Effector CD4-positive, alpha-beta T cell (primary cell): ENCODE data around the gene ZCCHC3.
"Not testable (repeated sequence)": the region's sequence is repeated elsewhere in the genome, so short reads cannot be mapped to it uniquely, and the experiment has no call there.

Experiments
- DNase-seq: peaks from one replicate; pipeline ENCODE4 v3.0.0-alpha.2; 2020
- total RNA-seq: gene quantifications from one replicate; lab custom pipeline; 2026; lab: John Stamatoyannopoulos, UW

Gene ZCCHC3
- 49.5 reads per million, percentile 68 among the genes with 10 or more reads in this experiment for total RNA-seq

GRCh38 chr20:297098-297924 lies at the start of gene ZCCHC3:
TSS of gene ZCCHC3 (plus strand) at chr20:297570. CDS start at chr20:297587, 17 bp downstream.
- DNase-seq = peak; percentile 75

- DNase-seq = no peak
Measured at GRCh38 chr20:251354-251753, 46.0 kb upstream of the ZCCHC3 start.

- DNase-seq = no peak
Measured at GRCh38 chr20:252801-253200, 44.6 kb upstream of the ZCCHC3 start.

GRCh38 chr20:253447-253846 lies 43.9 kb upstream of the ZCCHC3 start:
- DNase-seq = not testable (repeated sequence)

- DNase-seq = no peak
Measured at GRCh38 chr20:257419-257818, 40.0 kb upstream of the ZCCHC3 start, which contains the start of gene DEFB132. TSS of gene DEFB132 (plus strand) at chr20:257724. CDS start at chr20:257779, 55 bp downstream.

GRCh38 chr20:258269-258858 lies 39.0 kb upstream of the ZCCHC3 start:
- no peak for DNase-seq

GRCh38 chr20:258963-259362 lies 38.4 kb upstream of the ZCCHC3 start:
- DNase-seq = no peak

- DNase-seq = no peak
Measured at GRCh38 chr20:259981-260380, 37.4 kb upstream of the ZCCHC3 start.

- no peak for DNase-seq
Measured at GRCh38 chr20:263701-264100, 33.7 kb upstream of the ZCCHC3 start.

- DNase-seq = peak; percentile 84
Measured at GRCh38 chr20:266596-267562, 30.5 kb upstream of the ZCCHC3 start.

- DNase-seq = no peak
Measured at GRCh38 chr20:270517-270916, 26.9 kb upstream of the ZCCHC3 start.

GRCh38 chr20:271069-271468 lies 26.3 kb upstream of the ZCCHC3 start:
- no peak for DNase-seq

- DNase-seq = no peak
Measured at GRCh38 chr20:271528-271927, 25.8 kb upstream of the ZCCHC3 start.

- no peak for DNase-seq
Measured at GRCh38 chr20:272718-273117, 24.7 kb upstream of the ZCCHC3 start.

- no peak for DNase-seq
Measured at GRCh38 chr20:273884-274283, 23.5 kb upstream of the ZCCHC3 start.

GRCh38 chr20:275791-276190 lies 21.6 kb upstream of the ZCCHC3 start:
- DNase-seq = no peak

- DNase-seq = no peak
Measured at GRCh38 chr20:276620-277495, 20.5 kb upstream of the ZCCHC3 start.

- no peak for DNase-seq
Measured at GRCh38 chr20:277496-277781, 19.9 kb upstream of the ZCCHC3 start.

GRCh38 chr20:278181-278580 lies 19.2 kb upstream of the ZCCHC3 start:
- DNase-seq = no peak

GRCh38 chr20:278607-279571 lies 18.5 kb upstream of the ZCCHC3 start:
- no peak for DNase-seq

- no peak for DNase-seq
Measured at GRCh38 chr20:284172-284571, 13.2 kb upstream of the ZCCHC3 start.
